Keratinocyte (primary cell): ENCODE results near the gene ASTN2. TPM values are rescaled to one million over a fixed set of nuclear protein-coding genes. Genes with fewer than 3 reads are reported as not detected.

ENCODE experiments used
- DNase-seq: peaks from one replicate; pipeline ENCODE4 v3.0.0-alpha.2; 2011; ENCODE audit warnings: low read depth, missing footprints, low spot score
- FAIRE-seq: peaks from 2 replicates; lab custom pipeline; 2011; peaks lifted over from hg19 to GRCh38; lab: Jason Lieb, UNC
- H2AFZ ChIP-seq: 2 replicates; pipeline ENCODE4 v1.6.0; 2012; ENCODE audit warnings: low read length, control low read depth, inconsistent platforms; ENCODE audit not compliant: control insufficient read depth
- H3K27ac ChIP-seq: 2 replicates; pipeline ENCODE4 v1.5.1; 2011; ENCODE audit warnings: low read length; ENCODE audit not compliant: control insufficient read depth, insufficient read depth
- H3K27me3 ChIP-seq: 3 replicates; pipeline ENCODE4 v1.6.0; 2011; ENCODE audit warnings: low read length; ENCODE audit not compliant: control insufficient read depth, insufficient read depth; ENCODE audit errors: extremely low read depth
- H3K36me3 ChIP-seq, 2 experiments: 2 replicates in 1 of 2; 3 replicates in 1 of 2; pipeline ENCODE4 v1.5.1; 2011; ENCODE audit warnings: low read length in 2 of 2, mild to moderate bottlenecking in 1 of 2; ENCODE audit not compliant: control insufficient read depth in 2 of 2, insufficient read depth in 2 of 2; ENCODE audit errors: extremely low read depth in 1 of 2
- H3K4me1 ChIP-seq: 3 replicates; pipeline ENCODE4 v1.5.1; 2011; ENCODE audit warnings: low read length; ENCODE audit not compliant: control insufficient read depth, insufficient read depth; ENCODE audit errors: extremely low read depth
- H3K4me2 ChIP-seq: 3 replicates; pipeline ENCODE4 v1.6.0; 2011; ENCODE audit warnings: low read depth, low read length; ENCODE audit not compliant: control insufficient read depth, insufficient read depth; ENCODE audit errors: extremely low read depth
- H3K4me3 ChIP-seq, 3 experiments: fragments of 200-600 bp in 1 of 3; sonication (generic) in 1 of 3; 2 replicates in 2 of 3; 3 replicates in 1 of 3; pipeline ENCODE4 v1.5.1; 2011 to 2016; ENCODE audit warnings: low read length in 3 of 3, mild to moderate bottlenecking in 3 of 3, control low read depth in 2 of 3, inconsistent platforms in 1 of 3, low read depth in 1 of 3, mixed read lengths in 1 of 3, mixed run types in 1 of 3, moderate library complexity in 1 of 3; ENCODE audit not compliant: control insufficient read depth in 2 of 3, insufficient read depth in 2 of 3; ENCODE audit errors: extremely low read depth in 1 of 3
- H3K79me2 ChIP-seq: 2 replicates; pipeline ENCODE4 v1.6.0; 2012; ENCODE audit warnings: low read length; ENCODE audit not compliant: control insufficient read depth, insufficient read depth
- H3K9ac ChIP-seq: 3 replicates; pipeline ENCODE4 v1.6.0; 2011; ENCODE audit warnings: low read length; ENCODE audit not compliant: control insufficient read depth, insufficient read depth; ENCODE audit errors: extremely low read depth
- H3K9me1 ChIP-seq: 3 replicates; pipeline ENCODE4 v1.6.0; 2011; ENCODE audit warnings: low read length; ENCODE audit not compliant: control insufficient read depth, insufficient read depth; ENCODE audit errors: extremely low read depth
- H3K9me3 ChIP-seq: 2 replicates; pipeline ENCODE4 v1.5.1; 2012; ENCODE audit warnings: low read depth, low read length; ENCODE audit not compliant: control insufficient read depth
- H4K20me1 ChIP-seq: 3 replicates; pipeline ENCODE4 v1.6.0; 2011; ENCODE audit warnings: low read length; ENCODE audit not compliant: control insufficient read depth, insufficient read depth; ENCODE audit errors: extremely low read depth
- CTCF ChIP-seq, 3 experiments: IDR thresholded peaks in 1 of 3; conservative IDR thresholded peaks in 1 of 3; optimal IDR thresholded peaks in 1 of 3; 2 replicates in 2 of 3; 3 replicates in 1 of 3; pipeline versions ENCODE3 to v1.5.1; 2011; ENCODE audit warnings: low read length in 3 of 3, mild to moderate bottlenecking in 3 of 3, moderate library complexity in 2 of 3, control low read depth in 1 of 3, inconsistent platforms in 1 of 3; ENCODE audit not compliant: insufficient read depth in 2 of 3; ENCODE audit errors: extremely low read depth in 1 of 3
- EZH2 ChIP-seq: IDR thresholded peaks from one replicate; pipeline ENCODE4 v1.6.1; 2012; ENCODE audit warnings: inconsistent platforms, mild to moderate bottlenecking, low read length, moderate library complexity
- dilution Hi-C: fragments of 300-500 bp; cut with MboI; formaldehyde crosslinking; loops from one replicate; pipeline ENCODE4 v1.7.0; 2020; ENCODE audit warnings: low sequenced_read_pairs; ENCODE audit not compliant: extremely low pct_ligation_motif_present
- polyA minus RNA-seq, 3 experiments: library from RNA; depleted of rRNA, polyadenylated mRNA; stranded (reverse); fragments of >200 nt; gene quantifications; 1 replicate in 1 of 3; 2 replicates in 1 of 3; 3 replicates in 1 of 3; pipeline ENCODE4 v1.2.3, GENCODE V29; 2011
- polyA plus RNA-seq, 5 experiments: library from polyadenylated mRNA; depleted of rRNA in 3 of 5; stranded (reverse) in 3 of 5; stranded (forward) in 1 of 5; unstranded in 1 of 5; fragments of >200 nt; gene quantifications; 1 replicate in 1 of 5; 2 replicates in 3 of 5; 3 replicates in 1 of 5; pipeline versions ENCODE4 v1.2.1 to v1.2.3, GENCODE V29; 2011 to 2012; ENCODE audit warnings: missing spikeins in 2 of 5, low read depth in 1 of 5, low replicate concordance in 1 of 5

The ASTN2 gene
- polyA plus RNA-seq (0.31 to 0.48 TPM (median 0.42 TPM) in 3 replicates), polyA minus RNA-seq (0.51 to 1.9 TPM (median 0.69 TPM) in 3 replicates)
- polyA plus RNA-seq (2011; ENCODE audit: low read depth), result 0.12 TPM
- polyA plus RNA-seq (2011; cell fraction: cytosol; rRNA removed), result 0.28 and 0.42 TPM in 2 replicates
- 0.60 and 0.87 TPM in 2 replicates for polyA plus RNA-seq (2011; cell fraction: nucleus; rRNA removed)
- 0.34 and 0.41 TPM in 2 replicates for polyA plus RNA-seq (2012; ENCODE audit: low replicate concordance)
- polyA minus RNA-seq (2011; cell fraction: cytosol; rRNA and poly(A)+ RNA removed), result not detected
- polyA minus RNA-seq (2011; cell fraction: nucleus; rRNA and poly(A)+ RNA removed), result 1.1 and 2.0 TPM in 2 replicates

GRCh38 chr9:117414906-117415331 lies at the start of gene ASTN2:
Gene ASTN2, minus strand, starts transcription at chr9:117415057. Its CDS starts 119 bp downstream, at chr9:117414938.
- H3K36me3 ChIP-seq, result no peaks in the 10 kb centered on the region
- no peak for DNase-seq
- no peaks in the 10 kb centered on the region for H4K20me1 ChIP-seq
- peak; percentile 33 for TF ChIP-seq EZH2
- TF ChIP-seq CTCF (optimal IDR thresholded peaks at IDR 0.05 in 1 of 3, IDR thresholded peaks at IDR 0.05 in 1 of 3, conservative IDR thresholded peaks at IDR 0.05 in 1 of 3; ENCODE audit: extremely low read depth in 1 of 3, insufficient read depth in 2 of 3, low read length in 3 of 3), result no peak
- H3K27me3 ChIP-seq, result peaks cover 44% of the 10 kb centered on the region
- H3K9me3 ChIP-seq, result no peaks in the 10 kb centered on the region
- peak within 1 kb of the TSS; percentile 4 to 34 (median 29) for H3K4me3 ChIP-seq
- H3K79me2 ChIP-seq, result no peaks in the 10 kb centered on the region
- H3K4me2 ChIP-seq, result peak within 1 kb of the TSS; percentile 60
- H3K9ac ChIP-seq, result no peak within 1 kb of the TSS
- no peaks in the 10 kb centered on the region for H3K9me1 ChIP-seq
- FAIRE-seq, result no peak
- no peak within 1 kb of the TSS for H3K27ac ChIP-seq
- H3K4me1 ChIP-seq, result peaks cover 4% of the 10 kb centered on the region
- H2AFZ ChIP-seq, result no peak within 1 kb of the TSS
- dilution Hi-C loops, result no loop called here

- no peaks in the 10 kb centered on the region for H3K79me2 ChIP-seq
- no peaks in the 10 kb centered on the region for H3K4me1 ChIP-seq
- no peak overlapping the region for H3K9ac ChIP-seq
- H3K27ac ChIP-seq, result no peak overlapping the region
- H3K9me3 ChIP-seq, result no peaks in the 10 kb centered on the region
- FAIRE-seq (no peak), DNase-seq (no peak)
- H3K4me3 ChIP-seq, result no peak overlapping the region
- no peaks in the 10 kb centered on the region for H4K20me1 ChIP-seq
- H3K36me3 ChIP-seq, result no peaks in the 10 kb centered on the region
- no peaks in the 10 kb centered on the region for H3K27me3 ChIP-seq
- H3K9me1 ChIP-seq, result no peaks in the 10 kb centered on the region
- no peak overlapping the region for H2AFZ ChIP-seq
- dilution Hi-C loops, result no loop called here
- TF ChIP-seq EZH2 (no peak), CTCF (optimal IDR thresholded peaks at IDR 0.05 in 1 of 3, IDR thresholded peaks at IDR 0.05 in 1 of 3, conservative IDR thresholded peaks at IDR 0.05 in 1 of 3; ENCODE audit: extremely low read depth in 1 of 3, insufficient read depth in 2 of 3, low read length in 3 of 3) (no peak)
- H3K4me2 ChIP-seq, result no peak overlapping the region
Observed at GRCh38 chr9:117462861-117463260, 48.0 kb upstream of the ASTN2 start.
